ENCODE measurements around the gene SNRPA.
"Not testable (repeated sequence)": the region's sequence is repeated elsewhere in the genome, so short reads cannot be mapped to it uniquely, and the experiment has no call there.

The SNRPA gene

DNA sequence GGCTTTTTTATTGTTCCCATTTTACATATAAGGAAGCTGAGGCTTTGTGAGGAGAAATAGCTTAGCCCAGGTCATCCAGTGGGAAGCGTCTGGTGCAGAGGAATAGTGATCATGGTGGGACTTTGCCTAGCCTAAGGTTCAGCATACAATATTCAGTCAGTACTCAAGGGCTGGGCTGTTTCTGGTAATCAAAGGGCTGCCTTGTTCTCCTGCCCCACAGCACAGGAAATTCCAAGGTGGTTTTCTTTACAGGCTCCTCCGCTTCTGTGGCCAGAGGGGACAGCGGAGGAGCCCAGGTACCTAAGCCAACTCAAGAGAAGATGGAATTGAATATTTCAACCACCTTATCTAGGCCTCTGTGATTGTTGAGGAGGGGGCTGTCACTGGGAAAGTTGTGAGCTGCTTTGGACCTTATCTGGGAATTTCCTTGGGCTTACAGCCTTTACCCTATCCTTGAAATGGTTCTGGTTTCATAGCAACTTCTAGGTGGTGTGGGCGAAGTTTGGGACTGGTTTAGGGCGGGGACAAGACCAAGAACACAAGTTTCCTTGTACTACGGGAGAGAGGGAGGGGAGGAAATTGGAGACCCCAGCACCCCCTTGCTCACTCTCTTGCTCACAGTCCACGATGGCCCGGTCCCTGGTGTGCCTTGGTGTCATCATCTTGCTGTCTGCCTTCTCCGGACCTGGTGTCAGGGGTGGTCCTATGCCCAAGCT lies 24.1 kb downstream of the SNRPA start, which contains the start of gene MIA:
MIA (plus strand) TSS at position 606 of the 716 bp plus-strand sequence; CDS start at position 628, 22 bp downstream.
- no peak for TF ChIP-seq TAF1 (IDR thresholded peaks at IDR 0.05; ENCODE audit: borderline replicate concordance, low read depth, low read length)
- TF ChIP-seq POLR2AphosphoS5 (IDR thresholded peaks at IDR 0.05; ENCODE audit: low read depth, low read length) = no peak
- no peak for TF ChIP-seq POLR2A (IDR thresholded peaks at IDR 0.05; ENCODE audit: low read depth, low read length)
- no peak for FAIRE-seq

DNA sequence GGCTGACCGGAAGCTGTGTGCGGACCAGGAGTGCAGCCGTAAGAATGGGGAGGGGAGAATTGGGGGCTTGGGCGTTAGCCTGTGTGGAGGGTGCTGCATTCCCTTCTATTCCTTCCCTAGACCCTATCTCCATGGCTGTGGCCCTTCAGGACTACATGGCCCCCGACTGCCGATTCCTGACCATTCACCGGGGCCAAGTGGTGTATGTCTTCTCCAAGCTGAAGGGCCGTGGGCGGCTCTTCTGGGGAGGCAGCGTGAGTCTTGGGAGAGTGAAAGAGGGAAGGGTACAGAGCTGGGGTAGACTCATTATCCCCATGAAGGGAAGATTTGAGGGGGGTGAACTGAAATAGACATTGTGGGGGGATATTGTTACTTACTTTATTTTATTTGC lies 24.6 kb downstream of the SNRPA start:
- no peak for TF ChIP-seq POLR2AphosphoS5 (IDR thresholded peaks at IDR 0.05; ENCODE audit: low read depth, low read length)
- TF ChIP-seq TAF1 (IDR thresholded peaks at IDR 0.05; ENCODE audit: borderline replicate concordance, low read depth, low read length) = no peak
- no peak for TF ChIP-seq POLR2A (IDR thresholded peaks at IDR 0.05; ENCODE audit: low read depth, low read length)
- FAIRE-seq (no peak), DNase-seq (ENCODE audit: insufficient read length) (no peak)

More for the DNA sequence above, 24.1 kb downstream of the SNRPA start, which contains the start of gene MIA:
- DNase-seq (ENCODE audit: insufficient read length) = no peak

DNA sequence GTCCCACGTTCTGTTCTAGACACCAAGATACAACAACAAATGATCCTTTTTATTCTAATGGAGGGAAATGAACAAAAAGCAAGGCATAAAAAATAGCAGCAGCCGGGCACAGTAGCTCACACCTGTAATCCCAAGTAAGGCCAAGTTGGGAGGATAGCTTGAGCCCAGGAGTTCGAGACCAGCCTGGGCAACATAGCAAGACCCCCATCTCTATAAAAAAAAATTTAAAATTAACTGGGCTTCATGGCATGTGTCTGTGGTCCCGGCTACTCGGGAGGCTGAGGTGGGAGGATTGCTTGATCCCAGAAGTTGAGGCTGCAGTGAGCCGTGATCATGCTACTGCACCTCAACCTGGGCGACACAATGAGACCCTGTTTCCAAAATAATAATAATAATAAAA lies 25.4 kb downstream of the SNRPA start:
- no peak for TF ChIP-seq POLR2AphosphoS5 (IDR thresholded peaks at IDR 0.05; ENCODE audit: low read depth, low read length)
- no peak for TF ChIP-seq TAF1 (IDR thresholded peaks at IDR 0.05; ENCODE audit: borderline replicate concordance, low read depth, low read length)
- no peak for FAIRE-seq
- DNase-seq (ENCODE audit: insufficient read length) = no peak

DNA sequence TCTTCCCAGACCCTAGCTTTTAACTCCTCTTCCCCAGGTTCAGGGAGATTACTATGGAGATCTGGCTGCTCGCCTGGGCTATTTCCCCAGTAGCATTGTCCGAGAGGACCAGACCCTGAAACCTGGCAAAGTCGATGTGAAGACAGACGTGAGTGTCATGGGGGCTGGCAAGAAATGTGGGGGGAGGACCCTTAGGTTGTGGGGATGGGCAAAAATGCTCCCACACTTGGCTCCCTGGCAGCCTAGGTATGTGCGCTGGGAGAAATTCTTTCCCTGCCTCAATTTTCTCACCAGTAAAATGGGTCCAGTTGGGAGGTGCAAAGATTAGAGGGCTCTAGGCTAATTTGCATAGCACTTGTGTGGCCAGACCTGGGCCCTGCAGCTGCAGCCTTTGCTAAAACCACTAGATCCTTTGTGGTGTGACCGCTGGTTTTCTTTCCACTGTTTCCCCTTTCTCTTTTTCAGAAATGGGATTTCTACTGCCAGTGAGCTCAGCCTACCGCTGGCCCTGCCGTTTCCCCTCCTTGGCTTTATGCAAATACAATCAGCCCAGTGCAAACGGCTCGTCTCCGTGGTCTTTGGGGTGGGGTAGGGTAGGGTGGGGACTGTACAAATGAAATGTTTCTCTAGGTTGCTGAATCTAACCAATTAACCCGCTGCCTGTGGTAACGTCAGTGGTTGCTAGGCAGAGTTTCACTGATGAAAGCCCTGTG lies 26.1 kb downstream of the SNRPA start:
- FAIRE-seq (no peak), DNase-seq (ENCODE audit: insufficient read length) (peak; percentile 69)
- no peak for TF ChIP-seq POLR2AphosphoS5 (IDR thresholded peaks at IDR 0.05; ENCODE audit: low read depth, low read length)
- TF ChIP-seq POLR2A (IDR thresholded peaks at IDR 0.05; ENCODE audit: low read depth, low read length) = no peak
- TF ChIP-seq TAF1 (IDR thresholded peaks at IDR 0.05; ENCODE audit: borderline replicate concordance, low read depth, low read length) = peak; percentile 14; the same call in 1 of the 2 replicates

DNA sequence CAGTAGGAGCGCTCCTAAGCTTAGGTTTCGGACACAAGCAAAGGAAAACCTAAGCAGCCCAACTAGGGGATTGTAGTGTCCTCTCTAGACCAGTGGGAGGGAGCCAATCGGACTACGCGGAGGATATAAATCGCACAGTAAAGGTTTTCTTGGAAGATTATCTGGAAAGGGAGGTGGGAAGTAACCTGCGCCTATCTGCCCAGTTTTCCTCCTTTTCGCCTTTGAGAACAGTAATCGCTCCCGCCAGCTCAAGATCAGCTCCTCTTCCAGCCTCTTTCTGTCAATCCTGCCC lies 26.6 kb downstream of the SNRPA start:
- DNase-seq (ENCODE audit: insufficient read length) (no peak), FAIRE-seq (no peak)
- TF ChIP-seq POLR2AphosphoS5 (IDR thresholded peaks at IDR 0.05; ENCODE audit: low read depth, low read length) = peak; percentile 78; the same call in 1 of the 2 replicates
- TF ChIP-seq TAF1 (IDR thresholded peaks at IDR 0.05; ENCODE audit: borderline replicate concordance, low read depth, low read length) = no peak; the same call in 1 of the 2 replicates
- no peak for TF ChIP-seq POLR2A (IDR thresholded peaks at IDR 0.05; ENCODE audit: low read depth, low read length)

DNA sequence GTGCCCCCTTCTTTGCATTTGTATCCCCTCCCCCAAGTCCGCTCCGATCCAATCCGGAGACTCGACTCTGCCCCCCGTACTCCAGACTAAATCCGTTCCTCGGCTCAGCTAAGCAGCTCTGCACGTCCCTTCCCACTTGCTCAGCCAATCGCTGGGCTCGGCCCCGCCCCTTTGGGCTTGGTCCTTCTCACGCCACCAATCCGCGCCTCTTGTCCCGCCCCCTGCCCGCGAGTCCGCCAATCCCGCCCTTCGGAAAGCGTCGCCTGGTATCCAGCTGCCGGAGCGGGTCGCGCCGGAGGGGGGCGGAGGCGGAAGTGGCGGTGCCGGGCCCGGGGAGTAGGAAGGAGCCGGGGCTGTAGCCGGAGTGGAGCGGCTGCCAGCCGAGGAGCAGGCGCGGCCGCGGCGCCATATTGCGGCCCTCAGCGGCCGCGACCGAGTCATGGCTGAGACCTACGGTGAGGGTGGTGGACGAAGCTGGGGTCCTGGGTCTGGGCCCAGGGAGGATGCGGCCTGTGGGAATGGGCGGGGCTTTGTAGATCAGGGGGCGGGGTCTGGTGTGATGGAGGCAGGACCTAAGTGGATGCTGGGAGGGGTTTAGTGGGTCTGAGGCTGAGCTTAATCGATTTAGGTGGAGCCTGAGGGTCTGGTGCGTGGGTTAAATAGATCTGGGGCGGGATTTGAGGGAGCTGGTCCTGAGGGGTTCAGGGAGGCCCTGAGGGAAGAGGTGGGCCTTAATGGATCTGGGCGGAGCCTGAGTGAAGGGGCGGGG lies 27.1 kb downstream of the SNRPA start, which contains the start of gene RAB4B:
RAB4B (plus strand) TSS at position 311 of the 769 bp plus-strand sequence; CDS start at position 440, 129 bp downstream.
- FAIRE-seq (peak; percentile 98), DNase-seq (ENCODE audit: insufficient read length) (peak; percentile 93)
- peak; percentile 17; the same call in 1 of the 2 replicates for TF ChIP-seq TAF1 (IDR thresholded peaks at IDR 0.05; ENCODE audit: borderline replicate concordance, low read depth, low read length)
- TF ChIP-seq POLR2A (IDR thresholded peaks at IDR 0.05; ENCODE audit: low read depth, low read length) = peak; percentile 85
- no peak; the same call in 1 of the 2 replicates for TF ChIP-seq POLR2AphosphoS5 (IDR thresholded peaks at IDR 0.05; ENCODE audit: low read depth, low read length)

DNA sequence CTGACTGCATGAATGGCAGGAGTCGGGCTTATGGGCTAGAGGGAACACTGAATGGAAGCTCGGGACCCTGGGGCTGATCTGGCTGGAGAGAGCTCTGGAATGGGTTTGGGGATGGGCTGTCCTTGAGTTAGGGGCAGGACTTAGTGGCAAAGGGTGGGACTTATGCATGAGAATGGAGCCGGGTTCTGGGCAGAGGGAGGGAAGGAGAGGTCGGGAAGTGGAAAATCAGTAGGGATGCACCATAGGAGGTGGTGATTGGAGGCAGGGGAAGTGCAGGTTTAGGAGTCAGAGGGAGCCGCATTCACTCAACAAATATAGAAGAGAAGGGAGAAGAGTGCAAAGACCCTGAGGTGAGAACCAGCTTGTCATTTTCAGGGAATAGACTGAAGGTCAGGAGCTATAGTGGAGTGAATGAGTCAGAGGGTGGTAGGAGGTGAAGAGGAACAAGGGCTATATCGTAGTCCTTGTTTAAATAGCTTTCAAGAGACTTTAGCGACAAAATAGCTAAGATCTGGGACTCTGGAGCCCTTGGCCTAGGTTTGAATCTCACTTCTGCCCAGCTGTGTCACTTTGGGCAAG lies 27.8 kb downstream of the SNRPA start:
- no peak for FAIRE-seq
- no peak for DNase-seq (ENCODE audit: insufficient read length)

DNA sequence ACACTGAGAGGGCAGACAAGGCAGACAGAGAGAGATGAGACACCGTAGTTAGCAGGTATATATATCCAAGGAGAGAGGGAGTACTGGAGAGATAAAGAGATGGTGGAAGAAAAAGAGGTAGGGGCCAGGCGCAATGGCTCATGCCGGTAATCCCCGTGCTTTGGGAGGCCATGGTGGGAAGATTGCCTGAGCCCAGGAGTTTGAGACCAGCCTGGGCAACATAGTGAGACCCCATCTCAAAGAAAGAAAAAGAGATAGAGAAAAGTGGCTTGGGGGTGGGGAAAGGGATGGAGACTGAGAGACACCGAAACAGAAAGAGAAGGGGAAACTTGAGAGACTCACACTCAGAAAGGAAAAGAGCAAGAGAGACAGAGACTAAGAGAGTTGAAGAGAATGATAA lies 29.6 kb downstream of the SNRPA start:
- TF ChIP-seq POLR2A (IDR thresholded peaks at IDR 0.05; ENCODE audit: low read depth, low read length) = no peak
- no peak for TF ChIP-seq TAF1 (IDR thresholded peaks at IDR 0.05; ENCODE audit: borderline replicate concordance, low read depth, low read length)
- no peak for TF ChIP-seq POLR2AphosphoS5 (IDR thresholded peaks at IDR 0.05; ENCODE audit: low read depth, low read length)
- DNase-seq (ENCODE audit: insufficient read length) (no peak), FAIRE-seq (no peak)

More for the DNA sequence above, 27.8 kb downstream of the SNRPA start:
- TF ChIP-seq POLR2AphosphoS5 (IDR thresholded peaks at IDR 0.05; ENCODE audit: low read depth, low read length) = no peak
- no peak for TF ChIP-seq POLR2A (IDR thresholded peaks at IDR 0.05; ENCODE audit: low read depth, low read length)
- TF ChIP-seq TAF1 (IDR thresholded peaks at IDR 0.05; ENCODE audit: borderline replicate concordance, low read depth, low read length) = no peak

DNA sequence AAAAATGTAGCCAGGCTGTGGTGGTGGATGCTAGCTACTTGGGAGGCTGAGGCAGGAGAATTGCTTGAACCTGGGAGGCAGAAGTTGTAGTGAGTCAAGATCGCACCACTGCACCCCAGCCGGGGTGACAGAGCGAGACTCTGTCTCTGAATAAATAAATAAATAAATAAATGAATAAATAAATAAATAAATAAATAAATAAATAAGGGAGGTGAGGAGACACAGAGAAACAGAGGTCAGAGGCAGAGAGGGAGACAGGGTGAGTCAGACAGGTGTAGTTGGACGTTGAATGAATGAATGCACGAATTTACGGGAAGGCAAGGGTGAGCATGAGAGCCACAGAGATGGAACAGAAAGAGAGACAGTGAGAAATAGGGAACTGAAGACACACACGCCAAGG lies 30.1 kb downstream of the SNRPA start:
- FAIRE-seq (no peak), DNase-seq (ENCODE audit: insufficient read length) (no peak)
- no peak for TF ChIP-seq POLR2A (IDR thresholded peaks at IDR 0.05; ENCODE audit: low read depth, low read length)
- TF ChIP-seq POLR2AphosphoS5 (IDR thresholded peaks at IDR 0.05; ENCODE audit: low read depth, low read length) = no peak
- no peak for TF ChIP-seq TAF1 (IDR thresholded peaks at IDR 0.05; ENCODE audit: borderline replicate concordance, low read depth, low read length)

DNA sequence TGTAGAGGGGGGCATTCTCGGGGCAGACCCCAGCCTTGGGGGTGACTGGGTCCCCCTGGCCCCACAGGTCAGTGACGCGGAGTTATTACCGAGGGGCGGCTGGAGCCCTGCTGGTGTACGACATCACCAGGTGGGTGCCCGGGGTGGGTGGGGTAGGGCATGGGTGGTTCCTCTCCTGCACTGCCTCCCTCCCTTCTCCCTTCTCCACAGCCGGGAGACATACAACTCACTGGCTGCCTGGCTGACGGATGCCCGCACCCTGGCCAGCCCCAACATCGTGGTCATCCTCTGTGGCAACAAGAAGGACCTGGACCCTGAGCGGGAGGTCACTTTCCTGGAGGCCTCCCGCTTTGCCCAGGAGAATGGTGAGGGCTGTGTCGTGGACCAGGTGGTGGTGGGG lies 32.7 kb downstream of the SNRPA start:
- DNase-seq (ENCODE audit: insufficient read length) (no peak), FAIRE-seq (no peak)
- TF ChIP-seq POLR2A (IDR thresholded peaks at IDR 0.05; ENCODE audit: low read depth, low read length) (no peak), TAF1 (IDR thresholded peaks at IDR 0.05; ENCODE audit: borderline replicate concordance, low read depth, low read length) (no peak), POLR2AphosphoS5 (IDR thresholded peaks at IDR 0.05; ENCODE audit: low read depth, low read length) (no peak)

DNA sequence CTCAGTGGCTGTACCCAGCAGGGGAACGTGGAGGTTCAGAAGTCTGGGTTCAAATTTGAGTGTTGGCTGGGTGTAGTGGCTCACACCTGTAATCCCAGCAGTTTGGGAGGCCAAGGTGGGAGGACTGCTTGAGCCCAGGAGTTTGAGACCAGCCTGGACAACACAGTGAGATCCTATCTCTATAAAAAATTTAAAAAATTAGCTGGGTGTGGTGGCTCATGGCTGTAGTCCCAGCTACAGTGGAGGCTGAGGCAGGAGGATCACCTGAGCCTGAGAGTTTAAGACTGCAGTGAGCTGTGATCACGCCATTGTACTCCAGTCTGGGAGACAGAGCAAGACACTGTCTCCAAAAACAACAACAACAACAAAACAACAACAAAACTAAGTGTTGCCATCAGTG lies 33.1 kb downstream of the SNRPA start:
- DNase-seq (ENCODE audit: insufficient read length); FAIRE-seq: not testable (repeated sequence)
